Muscle layer of colon (tissue), 2 donors: Measurements from ENCODE around the gene CTIF.

Experiments
- H3K27ac ChIP-seq: one replicate; pipeline ENCODE4 v1.7.0; 2013; ENCODE audit warnings: low read depth, mild to moderate bottlenecking, low read length, moderate library complexity
- H3K27me3 ChIP-seq, 2 donors: one replicate each; pipeline ENCODE4 v1.7.0; 2013; ENCODE audit warnings: low read length in 2 of 2, mild to moderate bottlenecking in 2 of 2; ENCODE audit not compliant: insufficient read depth in 2 of 2, control insufficient read depth in 1 of 2
- H3K36me3 ChIP-seq: one replicate; pipeline ENCODE4 v1.7.0; 2013; ENCODE audit warnings: mild to moderate bottlenecking, low read length; ENCODE audit not compliant: insufficient read depth
- H3K4me1 ChIP-seq: one replicate; pipeline ENCODE4 v1.7.0; 2013; ENCODE audit warnings: mild to moderate bottlenecking, low read length; ENCODE audit not compliant: insufficient read depth
- H3K4me3 ChIP-seq, 2 donors: one replicate each; pipeline ENCODE4 v1.7.0; 2013; ENCODE audit warnings: low read length in 2 of 2, low read depth in 1 of 2, mild to moderate bottlenecking in 1 of 2, moderate library complexity in 1 of 2
- H3K9ac ChIP-seq: one replicate; pipeline ENCODE4 v1.7.0; 2013; ENCODE audit warnings: low read length
- H3K9me3 ChIP-seq: one replicate; pipeline ENCODE4 v1.7.0; 2013; ENCODE audit warnings: mild to moderate bottlenecking, low read length
- donor health status: abdominal sarcoma.
- donor health status: Adenocarcinoma of cecum.

Gene CTIF

DNA sequence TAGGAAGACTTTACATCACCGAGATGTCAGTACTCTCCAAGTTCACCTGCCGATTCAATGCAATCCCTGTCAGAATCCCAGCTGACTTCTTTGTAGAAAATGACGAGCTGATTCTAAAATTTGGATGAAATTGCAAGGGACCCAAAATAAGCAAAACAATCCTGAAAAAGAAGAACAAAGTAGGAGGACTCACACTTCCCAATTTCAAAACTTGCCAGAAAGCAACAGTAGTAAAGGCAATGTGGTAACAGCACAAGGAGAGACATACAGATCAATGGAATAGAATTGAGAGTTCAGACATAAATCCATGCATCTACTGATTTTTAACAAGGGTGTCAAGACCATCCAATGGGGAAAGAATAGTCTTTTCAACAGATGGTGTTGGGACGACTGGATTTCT, 359.7 kb downstream of the CTIF start:
- H3K27me3 ChIP-seq = no peaks in the 10 kb centered on the region
- peaks cover 14% of the 10 kb centered on the region for H3K4me1 ChIP-seq
- H3K27ac ChIP-seq = no peak overlapping the region
- no peak overlapping the region for H3K9ac ChIP-seq
- H3K9me3 ChIP-seq = no peaks in the 10 kb centered on the region
- no peak overlapping the region for H3K4me3 ChIP-seq
- H3K36me3 ChIP-seq = no peaks in the 10 kb centered on the region

DNA sequence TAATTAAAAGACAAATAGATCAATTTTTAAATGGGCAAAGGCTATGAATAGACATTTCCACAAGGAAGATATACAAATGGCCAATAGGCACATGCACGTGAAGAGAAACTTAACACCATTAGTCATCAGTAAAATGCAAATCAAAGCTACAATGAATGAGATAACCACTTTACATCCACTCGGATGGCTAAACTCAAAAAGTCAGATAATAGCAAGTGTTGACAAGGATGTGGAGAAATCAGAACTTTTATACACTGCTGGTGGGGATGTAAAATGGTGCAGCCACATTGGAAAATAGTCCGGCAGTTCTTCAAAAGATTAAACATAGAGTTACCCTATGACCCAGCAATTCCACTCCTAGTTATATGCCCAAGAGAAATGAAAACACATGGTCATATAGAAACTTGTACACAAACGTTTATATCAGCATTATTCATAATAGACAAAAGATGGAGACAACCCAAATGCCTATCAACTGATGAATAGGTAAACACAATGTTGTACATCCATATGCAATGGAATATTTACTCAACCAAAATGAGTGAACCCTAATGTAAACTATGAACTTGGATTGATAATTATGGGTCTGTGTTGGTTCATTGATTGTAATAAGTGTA, 360.8 kb downstream of the CTIF start:
- no peaks in the 10 kb centered on the region for H3K27me3 ChIP-seq
- no peaks in the 10 kb centered on the region for H3K9me3 ChIP-seq
- H3K4me1 ChIP-seq = peaks cover 14% of the 10 kb centered on the region
- H3K9ac ChIP-seq = no peak overlapping the region
- no peak overlapping the region for H3K27ac ChIP-seq
- H3K4me3 ChIP-seq = no peak overlapping the region
- H3K36me3 ChIP-seq = no peaks in the 10 kb centered on the region

DNA sequence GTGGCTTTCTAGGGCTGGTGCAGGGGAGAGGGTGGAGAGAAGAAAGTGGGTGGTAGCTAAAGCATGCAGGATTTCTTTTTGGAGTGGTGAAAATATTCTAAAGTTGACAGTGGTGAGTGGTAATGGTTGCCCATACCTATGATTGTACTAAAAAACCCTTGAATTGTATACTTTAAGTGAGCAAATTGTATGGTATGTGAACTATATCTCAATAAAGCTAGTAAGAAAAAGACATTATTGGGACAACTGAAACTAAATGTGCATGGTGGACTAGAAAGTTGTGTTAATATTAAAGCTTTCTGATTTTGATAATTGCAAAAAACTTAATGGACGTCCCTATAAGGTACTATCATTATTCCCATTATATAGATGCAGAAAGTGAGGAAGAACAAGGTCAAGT, 361.6 kb downstream of the CTIF start:
- H3K36me3 ChIP-seq = no peaks in the 10 kb centered on the region
- H3K9ac ChIP-seq = no peak overlapping the region
- H3K9me3 ChIP-seq = no peaks in the 10 kb centered on the region
- H3K4me1 ChIP-seq = peaks cover 14% of the 10 kb centered on the region
- no peak overlapping the region for H3K27ac ChIP-seq
- H3K4me3 ChIP-seq = no peak overlapping the region
- H3K27me3 ChIP-seq = no peaks in the 10 kb centered on the region

DNA sequence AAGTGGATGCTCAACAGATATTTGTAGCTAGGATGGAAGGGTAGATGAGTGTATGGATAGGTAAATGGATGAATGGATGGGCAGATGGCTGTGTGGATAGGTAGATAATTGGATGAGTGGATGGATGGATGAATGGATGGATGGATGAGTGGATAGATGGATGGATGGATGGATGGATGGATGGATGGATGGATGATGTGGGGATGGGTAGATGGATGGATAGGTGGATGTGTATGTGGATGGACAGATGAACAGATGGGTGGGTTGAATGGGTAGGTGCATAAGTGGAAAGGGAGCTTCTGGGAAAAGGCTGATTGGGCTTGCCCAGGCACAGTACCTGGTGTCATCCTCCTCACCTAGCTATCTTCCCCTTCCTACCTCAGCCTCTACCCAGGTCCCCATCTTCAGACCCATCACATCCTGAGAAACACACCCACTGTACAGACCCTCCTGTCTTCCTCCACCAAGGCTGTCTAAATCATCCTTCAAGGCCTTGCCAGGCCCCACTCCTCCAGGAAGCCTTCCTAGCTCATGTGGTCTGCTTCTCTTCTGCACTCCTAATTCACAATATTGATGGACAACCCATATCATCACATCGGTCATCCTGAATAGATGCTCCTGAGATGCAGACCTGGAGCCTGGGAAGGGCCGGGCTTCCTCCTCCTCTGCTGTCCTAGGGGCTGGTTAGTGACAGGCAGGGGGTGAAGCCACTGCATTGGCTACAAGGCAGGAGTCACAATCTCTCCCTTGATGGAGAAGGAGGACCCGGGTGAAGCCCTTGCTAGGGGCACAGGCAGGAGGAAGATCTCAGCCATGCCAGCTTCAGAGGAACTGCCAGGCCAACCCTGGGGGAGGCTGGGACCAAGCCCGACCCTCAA, 362.6 kb downstream of the CTIF start:
- H3K4me1 ChIP-seq = peaks cover 14% of the 10 kb centered on the region
- no peak overlapping the region for H3K4me3 ChIP-seq
- no peak overlapping the region for H3K9ac ChIP-seq
- H3K36me3 ChIP-seq = no peaks in the 10 kb centered on the region
- peak overlapping the region; percentile 35 for H3K27ac ChIP-seq
- H3K9me3 ChIP-seq = no peaks in the 10 kb centered on the region
- no peaks in the 10 kb centered on the region for H3K27me3 ChIP-seq

DNA sequence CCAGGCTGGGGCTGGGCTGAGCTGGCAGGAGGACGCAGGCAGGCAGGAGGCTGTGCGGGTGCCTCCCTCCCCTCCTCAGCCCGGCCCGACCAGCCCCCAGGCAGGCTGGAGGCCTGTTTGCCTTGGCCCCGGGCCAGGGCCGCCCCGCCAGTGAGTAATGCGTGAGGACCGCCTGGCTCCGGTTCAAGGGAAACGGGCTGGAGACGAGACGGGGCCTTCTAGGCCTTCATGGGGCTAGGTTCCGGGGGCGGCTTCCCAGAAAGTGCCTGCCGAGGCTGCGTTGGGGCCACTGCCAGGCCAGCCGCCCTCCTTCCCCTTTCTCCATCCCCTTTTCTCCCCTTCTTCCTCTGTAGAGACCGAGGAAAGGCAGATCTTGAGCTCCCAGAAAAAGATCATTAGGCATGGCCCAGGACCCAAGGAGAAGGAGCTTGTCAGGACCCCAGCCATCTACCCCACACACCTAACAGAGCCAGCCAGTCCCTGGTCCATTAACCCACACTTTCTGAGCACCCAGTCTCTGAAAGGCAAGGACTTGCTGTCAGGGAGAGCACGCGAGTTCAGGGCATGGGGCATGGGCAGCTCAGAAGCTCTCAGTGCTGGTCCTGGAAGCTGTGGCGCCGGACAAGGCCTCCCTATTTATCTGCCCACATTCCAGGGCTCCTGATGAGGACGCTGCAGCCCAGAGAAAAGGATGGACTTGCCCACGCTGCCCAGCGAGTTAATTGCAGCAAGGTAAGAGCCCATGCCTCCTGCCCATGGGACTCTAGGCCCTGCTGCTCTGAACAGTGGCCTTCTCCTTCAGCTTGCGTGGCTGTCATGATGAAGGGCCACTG, 363.4 kb downstream of the CTIF start:
- no peaks in the 10 kb centered on the region for H3K27me3 ChIP-seq
- peak overlapping the region in 1 of 2 donors; percentile 17 for H3K4me3 ChIP-seq
- peak overlapping the region; percentile 45 for H3K9ac ChIP-seq
- H3K27ac ChIP-seq = peak overlapping the region; percentile 45
- peaks cover 14% of the 10 kb centered on the region for H3K4me1 ChIP-seq
- H3K36me3 ChIP-seq = no peaks in the 10 kb centered on the region
- no peaks in the 10 kb centered on the region for H3K9me3 ChIP-seq

DNA sequence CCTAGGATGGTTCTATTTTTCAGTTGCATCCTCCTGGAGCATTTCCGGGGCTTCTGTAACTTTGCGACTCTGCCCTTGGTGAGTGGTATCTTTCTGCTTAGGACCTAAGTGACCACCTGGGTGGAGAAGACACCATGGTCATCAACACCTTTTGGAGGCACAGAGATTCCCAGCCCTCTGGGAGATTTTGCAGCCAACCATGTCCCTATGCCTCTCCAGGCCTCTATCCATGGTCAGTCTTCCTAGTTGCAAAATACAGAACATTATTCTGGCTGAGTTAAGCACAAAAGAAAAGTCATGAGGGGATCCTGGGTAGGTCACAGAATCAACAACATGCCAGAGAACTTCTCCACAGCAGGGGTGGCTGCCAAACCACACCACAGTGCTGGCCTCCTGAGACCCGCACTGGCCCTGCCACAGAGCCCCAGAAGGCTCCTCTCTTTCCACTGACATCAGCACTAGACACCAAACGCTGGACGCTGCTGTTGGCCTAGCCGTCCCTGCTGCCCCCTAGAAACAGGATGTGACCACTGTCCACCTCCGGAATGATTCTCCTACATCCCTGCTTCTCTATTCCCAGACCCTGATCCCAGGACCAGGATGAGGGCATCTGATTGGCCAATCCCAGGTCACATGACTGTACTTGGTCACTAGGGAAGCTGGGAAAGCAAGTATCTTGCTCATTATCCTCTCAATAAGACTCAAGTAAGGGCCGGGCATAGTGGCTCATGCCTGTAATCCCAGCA, 364.2 kb downstream of the CTIF start:
- Histone ChIP-seq H3K9me3 (no peaks in the 10 kb centered on the region), H3K4me3 (no peak overlapping the region), H3K27ac (peak overlapping the region; percentile 45), H3K4me1 (peaks cover 14% of the 10 kb centered on the region), H3K9ac (no peak overlapping the region), H3K27me3 (no peaks in the 10 kb centered on the region), H3K36me3 (no peaks in the 10 kb centered on the region)

DNA sequence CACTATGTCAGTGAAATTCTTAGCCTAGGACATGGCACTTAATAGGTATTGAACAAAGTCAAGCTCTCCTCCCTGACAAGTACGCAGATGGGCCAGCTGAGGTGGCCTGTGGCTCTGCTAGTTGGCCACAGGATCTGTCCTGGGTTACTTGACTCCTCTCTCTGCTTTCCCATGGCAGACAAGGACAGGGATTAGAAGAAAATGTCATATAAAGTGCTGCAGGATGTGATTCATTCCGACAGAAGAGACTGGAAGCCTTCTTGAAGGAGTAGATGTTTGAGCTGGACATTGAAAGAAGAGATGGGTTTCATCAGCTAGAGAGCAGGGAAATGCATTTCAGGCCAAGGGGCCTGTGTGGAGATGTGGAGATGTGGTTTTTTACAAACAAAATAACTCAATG, 365.3 kb downstream of the CTIF start:
- no peaks in the 10 kb centered on the region for H3K36me3 ChIP-seq
- no peaks in the 10 kb centered on the region for H3K9me3 ChIP-seq
- peaks cover 14% of the 10 kb centered on the region for H3K4me1 ChIP-seq
- no peak overlapping the region for H3K9ac ChIP-seq
- H3K27me3 ChIP-seq = no peaks in the 10 kb centered on the region
- H3K4me3 ChIP-seq = no peak overlapping the region
- no peak overlapping the region for H3K27ac ChIP-seq

DNA sequence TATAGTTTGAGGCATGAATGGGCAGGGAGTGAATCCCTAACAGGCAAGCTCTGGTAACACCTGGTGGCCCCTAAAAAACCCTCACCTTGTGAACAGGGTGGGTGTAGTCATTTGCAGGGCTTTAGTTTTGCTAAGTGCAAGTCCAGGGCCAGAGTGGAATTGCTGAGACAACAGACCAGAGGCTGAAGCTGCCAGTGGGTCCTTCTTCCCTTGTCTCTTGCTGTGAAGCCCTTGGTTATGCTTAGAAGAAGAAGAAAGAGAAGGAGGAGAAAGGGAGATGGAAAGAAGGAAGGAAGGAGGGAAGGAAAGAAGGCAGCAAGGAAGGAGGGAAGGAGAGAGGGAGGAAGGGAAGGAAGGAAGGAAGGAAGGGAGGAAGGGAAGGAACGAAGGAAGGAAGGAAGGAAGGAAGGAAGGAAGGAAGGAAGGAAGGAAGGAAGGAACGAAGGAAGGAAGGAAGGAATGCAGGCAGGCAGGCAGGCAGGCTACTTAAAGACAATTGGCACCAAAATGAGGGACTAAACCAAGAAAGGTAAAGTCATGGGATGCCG, 366.1 kb downstream of the CTIF start:
- Histone ChIP-seq H3K9me3 (no peaks in the 10 kb centered on the region), H3K27me3 (no peaks in the 10 kb centered on the region), H3K4me3 (no peak overlapping the region), H3K4me1 (peaks cover 14% of the 10 kb centered on the region), H3K36me3 (no peaks in the 10 kb centered on the region), H3K9ac (no peak overlapping the region), H3K27ac (no peak overlapping the region)

DNA sequence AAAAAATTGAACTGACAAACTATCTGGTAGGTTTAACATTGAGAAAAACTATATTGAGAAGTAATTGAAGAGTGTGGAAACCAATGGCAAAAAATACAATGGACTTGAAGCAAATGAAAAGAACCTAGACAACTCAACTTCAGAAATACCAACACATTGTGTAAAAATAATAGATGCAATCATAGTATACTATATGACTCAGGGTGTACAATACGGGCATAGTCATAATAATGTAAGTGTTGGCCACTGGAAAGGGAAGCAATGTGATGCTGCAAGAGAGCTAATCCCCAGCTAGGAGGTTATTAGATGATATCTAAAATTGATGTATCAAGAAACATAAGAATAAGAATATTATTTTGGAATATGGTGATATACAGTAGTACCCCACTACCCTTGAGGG, 366.7 kb downstream of the CTIF start:
- Histone ChIP-seq H3K27me3 (no peaks in the 10 kb centered on the region), H3K9me3 (no peaks in the 10 kb centered on the region), H3K27ac (no peak overlapping the region), H3K4me1 (peaks cover 14% of the 10 kb centered on the region), H3K9ac (no peak overlapping the region), H3K36me3 (no peaks in the 10 kb centered on the region), H3K4me3 (no peak overlapping the region)

DNA sequence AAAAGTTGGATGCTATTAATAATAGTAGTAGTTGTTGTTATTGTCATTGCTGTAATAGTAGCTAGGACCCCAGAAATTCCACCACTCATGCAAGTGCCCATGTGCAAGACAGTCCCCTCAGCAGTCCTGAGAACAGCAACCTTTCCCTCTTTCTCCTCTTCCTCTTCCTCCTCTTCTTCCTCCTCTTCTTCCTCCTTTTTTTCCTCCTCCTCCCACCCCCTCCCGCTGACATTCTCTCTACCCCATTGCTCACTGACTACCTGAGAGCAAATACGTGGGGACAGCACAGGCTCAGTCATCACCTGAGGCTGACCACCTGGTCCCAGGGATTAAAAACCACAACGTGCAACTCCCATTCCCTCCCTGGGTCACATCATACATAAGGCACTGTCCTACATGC, 370.1 kb downstream of the CTIF start:
- Histone ChIP-seq H3K36me3 (no peaks in the 10 kb centered on the region), H3K9ac (no peak overlapping the region), H3K4me1 (no peaks in the 10 kb centered on the region), H3K9me3 (no peaks in the 10 kb centered on the region), H3K27me3 (no peaks in the 10 kb centered on the region), H3K4me3 (no peak overlapping the region), H3K27ac (no peak overlapping the region)

DNA sequence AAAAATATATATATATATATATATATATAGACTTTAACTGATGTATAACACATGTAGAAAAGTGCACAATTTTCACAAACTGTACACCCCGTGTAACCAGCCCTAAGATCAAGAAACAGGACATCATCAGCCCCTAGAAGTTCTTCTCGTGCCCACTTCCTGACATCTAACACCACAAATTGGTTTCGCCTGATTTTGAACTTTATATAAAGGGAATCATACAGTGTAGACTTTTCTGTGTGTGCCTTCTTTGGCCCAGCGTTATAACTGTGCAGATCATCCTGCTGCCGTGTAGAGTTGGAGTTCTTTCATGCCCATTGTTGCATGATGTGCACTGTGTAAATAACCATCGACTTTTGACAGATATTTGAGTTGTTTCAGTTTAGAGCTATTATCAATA, 370.9 kb downstream of the CTIF start:
- no peaks in the 10 kb centered on the region for H3K4me1 ChIP-seq
- no peaks in the 10 kb centered on the region for H3K27me3 ChIP-seq
- H3K4me3 ChIP-seq = no peak overlapping the region
- no peaks in the 10 kb centered on the region for H3K9me3 ChIP-seq
- H3K9ac ChIP-seq = no peak overlapping the region
- H3K27ac ChIP-seq = no peak overlapping the region
- no peaks in the 10 kb centered on the region for H3K36me3 ChIP-seq
